ENCODE measurements around the gene UBE2E2. TPM values are rescaled to one million over a fixed set of nuclear protein-coding genes. Genes with fewer than 3 reads are reported as not detected.

Gene UBE2E2
- polyA plus RNA-seq, 1 experiment: 41.9 TPM

GRCh38 chr3:23438657-23439056 is 235.5 kb downstream of the UBE2E2 start:
- DNase-seq (ENCODE audit: low read depth): no peak
- no peak for TF ChIP-seq CTCF (IDR thresholded peaks at IDR 0.05; ENCODE audit: insufficient read depth, low read depth, low read length)
- CTCF ChIA-PET: no interaction called here
- POLR2A ChIA-PET: no interaction called here
- no peaks in the 10 kb centered on the region for H3K27me3 ChIP-seq (ENCODE audit: control insufficient read depth, insufficient read depth, low read length)
- H3K36me3 ChIP-seq (ENCODE audit: control insufficient read depth, insufficient read depth, low read length): no peaks in the 10 kb centered on the region
- no peak overlapping the region for H3K4me3 ChIP-seq (ENCODE audit: low read depth, low read length)

DNA sequence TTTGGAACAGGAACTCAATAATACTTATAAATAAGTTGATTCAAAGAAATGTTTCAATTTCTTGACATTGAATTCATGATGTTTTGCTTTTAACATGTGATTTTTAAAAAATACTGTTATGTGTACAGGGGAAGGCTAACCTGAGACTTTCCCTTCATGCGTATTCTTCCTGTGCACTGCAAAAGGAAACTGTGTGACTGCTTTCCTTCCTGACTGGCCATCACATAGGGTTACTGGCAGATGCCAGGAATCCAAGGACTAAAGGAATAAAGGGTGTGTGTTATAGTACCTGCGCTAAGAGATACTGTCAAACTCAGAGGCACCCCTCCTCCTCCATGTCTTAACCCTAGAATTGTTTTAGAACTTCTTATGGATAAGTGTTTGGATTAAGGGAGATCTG is 236.0 kb downstream of the UBE2E2 start:
- TF ChIP-seq CTCF (IDR thresholded peaks at IDR 0.05; ENCODE audit: insufficient read depth, low read depth, low read length): no peak
- POLR2A ChIA-PET: no interaction called here
- DNase-seq (ENCODE audit: low read depth): no peak
- no peaks in the 10 kb centered on the region for H3K27me3 ChIP-seq (ENCODE audit: control insufficient read depth, insufficient read depth, low read length)
- H3K4me3 ChIP-seq (ENCODE audit: low read depth, low read length): no peak overlapping the region
- CTCF ChIA-PET: no interaction called here
- H3K36me3 ChIP-seq (ENCODE audit: control insufficient read depth, insufficient read depth, low read length): no peaks in the 10 kb centered on the region

DNA sequence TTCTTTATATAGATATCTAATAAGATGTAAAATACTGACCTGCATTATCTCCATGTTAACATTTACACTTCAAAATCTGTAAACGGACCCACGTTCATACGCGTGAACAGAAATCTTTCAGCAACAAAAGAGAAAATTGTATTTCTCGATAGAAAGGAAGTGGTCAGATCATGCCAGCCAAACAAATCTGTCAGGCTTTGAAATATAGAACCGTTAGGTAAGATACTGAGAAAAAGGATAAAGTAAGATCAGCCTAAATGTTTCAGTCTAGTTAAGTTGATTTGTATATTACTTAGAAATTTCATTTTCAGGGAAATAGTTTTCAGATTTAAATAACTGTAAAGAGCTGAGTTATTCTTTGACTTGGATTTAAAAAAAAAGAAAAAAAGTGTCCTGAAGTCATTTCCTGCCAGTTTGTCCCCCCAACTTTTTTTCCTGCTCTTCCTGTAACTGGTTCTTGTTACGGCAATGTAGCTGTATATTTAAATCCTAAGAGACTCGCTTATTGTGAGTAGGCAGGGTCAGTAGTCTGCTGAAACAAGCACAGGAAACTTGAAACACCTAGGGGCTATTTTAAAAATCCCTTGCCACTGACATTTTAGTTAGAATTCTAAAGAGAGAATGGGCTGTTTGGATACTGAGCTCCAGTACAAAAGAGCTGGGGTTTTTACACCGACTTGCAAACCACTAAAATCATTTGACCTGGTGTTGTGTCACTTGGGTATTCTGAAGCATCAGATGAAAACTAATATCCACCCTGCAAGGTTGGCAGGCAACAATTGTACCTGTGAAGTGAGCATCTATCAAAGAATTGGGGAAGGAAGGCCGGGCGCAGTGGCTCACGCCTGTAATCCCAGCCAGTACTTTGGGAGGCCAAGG is 237.5 kb downstream of the UBE2E2 start:
- Histone ChIP-seq H3K4me3 (ENCODE audit: low read depth, low read length) (no peak overlapping the region), H3K36me3 (ENCODE audit: control insufficient read depth, insufficient read depth, low read length) (no peaks in the 10 kb centered on the region), H3K27me3 (ENCODE audit: control insufficient read depth, insufficient read depth, low read length) (no peaks in the 10 kb centered on the region)
- POLR2A ChIA-PET: no interaction called here
- no peak for DNase-seq (ENCODE audit: low read depth)
- no peak for TF ChIP-seq CTCF (IDR thresholded peaks at IDR 0.05; ENCODE audit: insufficient read depth, low read depth, low read length)
- CTCF ChIA-PET: interaction anchor here (0.7 to 1.0 kb wide), 2 partner anchors 9 to 12 kb away, joined by 3 read pairs; no protein-coding TSS in a partner anchor

DNA sequence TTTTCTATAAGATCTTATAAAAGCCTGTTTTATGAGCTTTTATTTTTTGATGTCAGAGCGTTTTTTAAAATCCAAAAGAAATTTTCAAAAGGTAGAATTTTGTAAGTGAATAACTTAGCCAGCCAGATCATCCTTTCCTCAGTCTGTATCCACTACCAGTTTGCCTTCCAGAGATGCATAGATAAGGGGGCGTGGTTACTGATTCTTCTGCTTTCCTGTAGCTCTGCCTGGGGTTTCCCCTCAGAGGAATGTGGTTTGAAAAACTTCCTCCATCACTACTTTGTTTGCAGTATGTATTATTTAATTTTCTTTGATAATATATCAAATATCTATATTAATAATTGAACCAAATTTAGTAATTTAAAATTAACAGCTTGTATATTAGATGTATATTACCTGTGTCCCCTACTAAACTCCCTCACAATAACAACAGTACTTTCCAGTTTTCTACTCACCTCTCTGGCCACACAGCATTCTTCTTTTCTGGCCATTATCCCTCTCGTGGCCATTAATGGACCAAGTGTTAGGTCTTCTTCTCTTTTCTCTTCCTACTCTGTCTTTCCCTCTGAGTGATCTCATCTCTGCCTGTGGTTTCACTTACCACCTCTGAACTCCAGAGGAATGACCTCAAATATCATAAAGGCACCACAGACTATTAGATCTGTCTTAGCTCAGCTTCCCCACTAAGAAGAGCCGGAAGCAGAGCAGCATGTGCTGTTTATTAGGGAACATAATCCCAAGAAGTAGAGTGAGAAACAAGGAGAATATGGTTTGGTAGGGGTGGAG is 239.7 kb downstream of the UBE2E2 start:
- Histone ChIP-seq H3K36me3 (ENCODE audit: control insufficient read depth, insufficient read depth, low read length) (no peaks in the 10 kb centered on the region), H3K27me3 (ENCODE audit: control insufficient read depth, insufficient read depth, low read length) (no peaks in the 10 kb centered on the region), H3K4me3 (ENCODE audit: low read depth, low read length) (no peak overlapping the region)
- ChIA-PET POLR2A (no interaction called here), CTCF (interaction anchor here (0.6 to 1.0 kb wide), 2 partner anchors 9 to 31 kb away, joined by 3 to 4 read pairs; no protein-coding TSS in a partner anchor)
- TF ChIP-seq CTCF (IDR thresholded peaks at IDR 0.05; ENCODE audit: insufficient read depth, low read depth, low read length): no peak
- DNase-seq (ENCODE audit: low read depth): no peak

DNA sequence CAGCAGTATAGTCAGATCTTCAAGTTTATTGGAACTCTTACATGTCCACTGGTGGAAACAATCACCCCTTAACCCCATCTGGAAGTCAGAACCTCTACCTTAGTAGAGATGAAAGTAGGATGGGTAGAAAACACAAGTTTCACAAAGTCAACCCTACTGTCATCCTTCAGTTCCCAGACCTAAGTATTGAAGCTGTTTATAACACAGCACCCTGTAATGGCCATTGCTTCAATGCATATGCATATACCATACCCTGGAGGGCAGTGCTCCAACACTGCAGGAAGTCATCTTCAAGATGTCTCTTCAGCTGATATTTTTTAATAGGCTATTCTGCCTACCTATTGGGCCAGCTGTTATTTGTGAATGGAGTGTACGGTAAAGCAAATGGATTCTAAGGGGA is 241.3 kb downstream of the UBE2E2 start:
- ChIA-PET POLR2A (no interaction called here), CTCF (no interaction called here)
- no peak for DNase-seq (ENCODE audit: low read depth)
- Histone ChIP-seq H3K4me3 (ENCODE audit: low read depth, low read length) (no peak overlapping the region), H3K27me3 (ENCODE audit: control insufficient read depth, insufficient read depth, low read length) (no peaks in the 10 kb centered on the region), H3K36me3 (ENCODE audit: control insufficient read depth, insufficient read depth, low read length) (no peaks in the 10 kb centered on the region)
- no peak for TF ChIP-seq CTCF (IDR thresholded peaks at IDR 0.05; ENCODE audit: insufficient read depth, low read depth, low read length)
